CD4-positive, alpha-beta T cell treated with Interleukin-6 for 4 hours (primary cell): Measurements from ENCODE around the gene RFT1.
"Not testable (repeated sequence)": the region's sequence is repeated elsewhere in the genome, so short reads cannot be mapped to it uniquely, and the experiment has no call there.

Experiments
- DNase-seq: peaks from one replicate; pipeline ENCODE4 v3.0.0-alpha.2; 2020; ENCODE audit warnings: mixed read lengths

Gene RFT1

DNA sequence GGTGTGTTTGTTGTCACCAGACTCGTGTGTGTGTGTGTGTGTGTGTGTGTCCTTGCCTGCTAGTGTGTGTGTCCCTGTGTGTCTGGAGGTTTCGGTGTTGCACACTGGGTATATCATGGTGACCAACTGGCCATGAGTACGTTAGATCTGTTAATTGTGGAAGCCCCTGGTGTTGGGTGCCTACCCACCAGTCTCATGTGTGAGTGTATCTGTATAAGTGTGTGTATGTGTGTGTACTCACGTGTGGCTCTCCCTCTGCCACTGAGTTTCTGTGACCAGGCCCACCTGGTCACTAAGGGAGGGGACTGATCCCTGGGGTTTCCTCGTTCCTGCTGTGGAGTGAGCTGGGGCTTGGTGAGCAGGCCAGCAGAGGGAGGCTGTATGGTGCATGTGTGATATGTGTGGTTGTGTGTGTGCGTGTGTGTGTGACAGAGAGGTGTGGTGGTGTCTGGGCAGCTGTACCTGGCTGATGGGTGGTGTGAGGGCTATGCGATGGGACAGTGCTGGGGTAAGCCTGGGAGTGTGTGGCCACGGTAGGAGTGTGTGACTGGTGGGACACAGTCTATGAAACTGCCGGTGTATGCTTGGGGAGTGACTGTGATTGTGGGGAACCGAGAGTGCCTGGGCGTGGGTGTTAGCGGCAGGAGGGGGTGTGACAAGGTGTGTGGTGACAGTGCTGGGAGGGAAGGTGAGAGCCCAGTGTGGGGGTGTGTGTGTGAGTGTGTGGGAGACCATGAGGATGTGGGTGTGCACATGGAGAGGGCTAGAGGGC lies 32.6 kb upstream of the RFT1 start:
- DNase-seq: peak; percentile 53

DNA sequence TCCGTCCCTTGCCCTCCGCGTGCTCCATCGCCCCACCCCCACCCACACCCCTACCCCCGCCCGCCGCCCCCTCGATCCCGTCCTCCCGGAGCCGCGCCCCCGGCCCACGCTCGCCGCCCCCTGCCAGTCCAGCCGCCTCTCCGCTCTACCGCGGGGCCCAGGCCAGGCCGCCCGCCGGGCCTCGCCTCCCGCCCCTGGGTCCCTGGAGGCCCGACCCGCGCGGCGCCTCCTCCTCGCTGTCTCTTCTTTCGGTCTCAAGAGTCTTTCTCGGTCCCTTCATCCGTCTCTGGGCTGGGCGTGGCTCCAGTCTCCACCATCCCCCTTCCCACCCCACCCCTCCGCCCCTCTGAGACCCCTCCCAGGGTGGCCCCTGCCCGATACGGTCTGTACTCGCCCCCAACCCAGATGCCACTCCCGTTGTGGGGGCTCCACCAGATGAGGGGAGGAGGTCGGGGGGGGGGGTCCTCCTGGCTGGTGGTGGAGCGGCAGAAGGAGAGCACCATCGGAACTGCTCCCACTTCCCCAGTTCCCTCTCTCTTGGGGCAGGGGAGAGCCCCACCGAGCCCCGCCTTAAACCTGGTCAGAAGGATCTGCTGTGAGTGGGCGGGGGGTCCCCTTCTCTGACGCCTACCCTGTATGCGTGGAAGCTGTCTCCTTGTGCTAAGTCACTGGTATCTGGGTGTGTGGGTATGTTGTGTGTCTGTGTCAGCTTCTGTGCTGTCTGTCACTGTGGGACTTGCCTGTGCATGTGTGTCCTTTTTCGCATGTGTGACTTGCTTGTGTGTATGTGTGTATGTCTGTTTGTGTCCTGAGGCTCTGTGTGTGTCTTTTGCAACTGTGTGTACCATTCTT lies 31.8 kb upstream of the RFT1 start:
- DNase-seq: peak; percentile 51

DNA sequence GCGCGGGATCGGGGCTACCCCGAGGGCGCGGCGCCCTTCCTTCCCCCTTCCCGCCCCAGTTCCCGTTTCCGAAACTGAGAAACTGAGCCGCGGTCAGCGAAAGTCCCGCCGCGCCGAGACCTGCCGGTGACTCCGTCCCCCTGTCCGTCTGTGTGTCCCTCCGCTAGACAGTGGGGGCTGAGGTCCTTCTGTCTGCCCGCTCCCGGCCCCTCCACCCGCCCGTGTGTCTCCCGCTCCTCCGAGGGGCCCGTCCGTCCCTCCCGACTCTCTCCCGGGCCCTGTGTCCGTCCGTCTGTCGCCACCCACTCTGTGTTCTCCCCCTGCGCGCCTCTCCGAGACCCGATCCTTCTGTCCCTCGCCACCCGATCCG lies 31.2 kb upstream of the RFT1 start:
- no peak for DNase-seq

DNA sequence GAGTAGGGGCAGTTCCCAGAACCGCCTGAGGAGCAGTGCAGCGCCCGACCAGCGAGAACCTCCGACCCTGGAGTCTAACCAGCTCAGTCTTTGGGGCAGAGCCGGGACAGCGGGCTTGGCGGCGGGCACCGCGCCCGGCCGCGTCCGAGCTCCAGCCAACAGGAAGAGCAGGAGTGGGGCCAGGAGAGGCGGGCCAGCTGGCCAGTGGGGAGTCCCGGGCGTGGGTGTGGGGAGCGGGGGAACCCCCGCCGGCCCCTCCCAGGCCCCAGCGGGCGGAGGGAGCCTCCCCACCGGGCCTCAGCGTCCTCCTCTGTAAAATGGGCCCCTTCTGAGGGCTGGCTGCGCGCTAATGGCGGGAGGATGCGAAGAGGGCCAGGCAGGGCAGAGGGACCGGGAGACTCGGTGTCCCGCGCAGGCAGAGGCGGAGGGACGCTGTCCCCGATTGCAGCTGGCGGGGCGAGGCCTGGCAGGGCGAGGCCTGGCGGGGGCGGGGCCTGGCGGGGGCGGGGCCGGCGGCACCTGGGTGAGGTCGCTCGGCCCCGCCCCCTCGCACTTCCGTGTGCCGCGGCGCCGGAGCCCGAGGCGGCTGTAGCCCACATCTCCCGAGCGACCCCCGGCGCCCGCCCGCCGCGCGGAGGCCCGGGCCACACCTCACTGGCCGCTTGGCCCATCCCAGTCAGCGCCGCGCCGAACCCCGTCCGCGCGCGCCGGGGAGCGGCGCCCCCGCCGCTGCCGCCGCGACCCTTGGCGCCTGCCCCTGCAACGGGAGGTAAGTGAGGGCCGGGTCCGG lies 30.6 kb upstream of the RFT1 start, which contains the start of gene PRKCD:
TSS of gene PRKCD (plus strand) at position 550 of the 790 bp plus-strand sequence. CDS start 17,214 bp downstream, outside the sequence.
- peak; percentile 93 for DNase-seq

DNA sequence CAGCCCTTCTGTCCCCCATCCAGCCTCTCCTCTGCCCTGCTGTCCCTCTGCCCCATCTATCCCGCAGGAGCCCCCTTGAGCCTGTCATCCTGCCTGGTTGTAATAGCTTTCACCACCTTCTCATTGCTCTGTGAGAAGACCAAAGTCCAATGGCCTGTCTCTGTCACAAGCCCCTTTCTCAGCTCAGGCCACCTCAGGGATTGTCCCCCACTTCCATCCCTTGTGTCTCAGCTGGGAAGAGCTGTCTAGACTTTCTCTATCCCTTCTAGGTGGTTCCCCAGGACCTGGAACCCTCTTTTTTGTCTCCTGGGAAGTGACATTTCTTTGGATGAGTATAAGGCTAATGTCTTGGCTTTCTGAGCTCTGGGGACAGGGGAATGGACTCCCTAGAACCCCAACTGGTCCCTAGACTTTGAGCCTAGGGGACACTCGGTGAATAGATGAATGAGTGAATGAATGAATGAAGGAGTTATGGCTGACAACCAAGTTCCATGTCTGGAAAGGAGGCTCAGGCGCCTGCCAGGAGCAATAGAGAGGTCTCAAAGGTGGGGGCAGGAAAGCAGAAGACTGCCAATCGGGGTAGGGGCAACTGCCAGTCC lies 29.9 kb upstream of the RFT1 start:
- DNase-seq: no peak

DNA sequence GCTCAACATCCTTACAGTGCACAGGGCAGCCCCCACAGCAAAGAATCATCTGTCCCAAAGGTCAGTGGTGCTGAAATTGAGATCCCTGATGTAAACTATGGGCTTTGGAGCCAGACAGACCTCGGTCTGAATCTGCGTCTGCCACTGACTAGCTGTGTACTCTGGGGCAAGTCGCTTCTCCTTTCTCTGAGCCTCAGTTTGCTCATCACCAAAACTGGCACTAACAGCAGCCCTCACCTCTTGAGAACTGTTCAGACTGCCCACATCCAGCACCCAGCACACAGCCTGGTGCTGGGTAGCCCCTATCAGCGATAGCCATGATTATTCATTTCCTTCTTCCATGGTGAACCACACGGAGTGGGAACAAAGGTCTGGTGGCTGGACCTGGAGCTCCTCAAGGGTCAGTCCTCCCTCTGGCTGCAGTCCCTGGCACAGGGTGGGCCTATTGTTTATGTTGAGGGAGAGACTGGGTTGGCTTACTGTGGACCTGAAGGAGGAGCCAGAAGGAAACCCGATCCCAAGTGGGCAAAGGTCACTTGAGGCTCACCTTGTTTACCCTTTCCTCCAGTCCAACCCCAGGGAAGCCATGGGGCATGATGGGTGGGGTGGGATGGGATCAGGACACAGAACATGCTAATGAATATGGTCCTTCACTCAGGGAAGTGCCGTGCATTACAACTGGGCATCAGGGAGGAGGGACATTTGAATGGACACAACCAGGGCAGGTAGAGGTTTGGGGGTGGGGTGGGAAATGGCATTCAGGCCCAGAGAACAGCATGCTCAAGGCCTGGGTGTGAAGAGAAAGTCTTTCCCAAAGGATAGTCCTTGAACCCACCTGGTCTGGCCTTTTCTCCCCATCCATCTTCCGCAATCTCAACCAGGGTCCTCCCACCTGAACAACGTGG lies 29.2 kb upstream of the RFT1 start:
- DNase-seq: no peak

DNA sequence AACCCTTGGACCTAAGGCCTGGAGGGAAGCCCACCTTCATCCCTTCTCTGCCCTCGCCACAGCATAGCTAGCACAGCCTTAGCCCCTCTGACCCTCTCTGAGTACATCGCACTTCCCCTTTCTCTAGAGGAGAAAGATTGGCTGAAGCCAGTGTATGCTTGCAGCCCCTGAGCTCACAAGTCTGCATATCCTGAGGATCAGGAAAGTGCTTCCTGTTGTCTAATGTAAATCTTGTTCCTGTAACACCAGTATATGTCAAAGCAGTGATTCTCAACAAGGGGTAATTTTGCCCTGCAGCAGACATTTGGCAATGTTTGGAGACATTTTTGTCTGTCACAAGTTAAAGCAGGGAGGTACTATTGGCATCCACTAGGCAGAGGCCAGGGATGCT lies 28.5 kb upstream of the RFT1 start:
- DNase-seq: no peak

DNA sequence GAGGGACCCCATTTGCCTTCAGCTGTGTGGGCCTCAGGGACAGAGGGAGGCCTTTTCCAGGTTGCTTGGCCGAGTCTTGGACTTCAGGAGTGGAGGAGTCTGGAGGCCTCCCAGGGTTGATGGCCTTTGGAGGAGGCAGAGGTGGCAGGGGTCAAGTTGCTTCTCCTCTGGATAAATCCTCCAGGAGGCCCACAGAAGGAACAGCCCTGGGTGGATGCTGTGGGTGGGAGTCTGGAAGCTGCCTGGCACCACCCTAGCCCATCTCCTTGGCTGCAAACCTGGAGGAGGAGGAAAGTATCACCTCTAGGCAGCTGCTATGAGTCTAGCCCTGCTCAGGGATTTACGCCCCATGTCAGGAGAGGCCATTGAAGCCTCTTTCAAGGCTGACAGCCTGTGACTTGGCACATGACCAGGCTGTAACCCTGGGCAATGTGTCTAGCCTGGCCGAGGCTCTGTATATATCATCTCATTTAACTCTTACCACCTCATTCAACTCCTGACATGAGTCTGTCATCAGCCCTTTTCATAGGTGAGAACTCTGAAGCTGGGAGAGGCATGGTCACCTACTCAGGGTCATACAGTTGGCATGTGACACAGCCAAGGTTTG lies 27.8 kb upstream of the RFT1 start:
- DNase-seq: no peak

DNA sequence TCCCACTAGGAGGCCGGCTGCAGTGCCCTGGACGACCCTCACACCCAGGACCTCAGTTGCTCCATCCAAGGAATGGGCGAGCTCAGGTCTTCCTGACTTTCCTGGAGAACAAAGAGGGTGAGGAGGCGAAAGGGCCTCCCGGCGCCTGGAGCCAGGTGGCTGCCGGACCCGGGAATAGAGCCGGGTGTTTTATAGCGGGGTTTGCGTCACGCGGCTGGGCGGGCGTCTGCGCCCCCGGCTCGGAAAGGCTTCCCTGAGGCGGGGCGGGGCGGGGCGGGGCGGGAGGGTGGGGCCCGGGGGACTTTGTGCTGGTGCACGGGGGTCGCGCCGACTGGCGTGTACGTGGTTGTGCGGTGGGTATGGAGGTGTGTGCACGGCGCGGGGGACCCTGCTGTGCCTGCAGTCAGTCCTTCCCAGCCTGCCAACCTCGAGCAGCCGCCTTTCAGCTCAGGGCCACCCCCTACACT lies 26.2 kb upstream of the RFT1 start:
- no peak for DNase-seq

DNA sequence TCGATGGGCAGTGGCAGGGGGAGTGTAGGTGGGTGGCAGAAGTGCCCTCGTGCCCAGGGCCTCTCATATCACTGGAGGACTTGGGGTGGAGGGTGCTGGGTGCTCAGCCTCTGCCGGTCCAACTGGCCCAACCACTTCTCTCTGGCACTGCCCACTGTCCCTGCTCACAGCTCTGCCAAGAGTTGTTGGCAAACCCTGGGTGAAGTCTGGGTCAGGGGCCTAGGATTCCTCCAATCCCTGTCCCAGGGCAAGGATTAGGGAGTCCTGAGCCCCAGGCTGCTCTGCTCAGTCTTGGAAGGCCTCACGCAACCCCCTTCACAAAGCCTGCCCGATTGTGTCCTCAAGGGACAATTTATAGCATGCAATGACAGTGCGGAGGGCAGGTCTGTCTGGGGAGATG lies 25.5 kb upstream of the RFT1 start:
- no peak for DNase-seq

DNA sequence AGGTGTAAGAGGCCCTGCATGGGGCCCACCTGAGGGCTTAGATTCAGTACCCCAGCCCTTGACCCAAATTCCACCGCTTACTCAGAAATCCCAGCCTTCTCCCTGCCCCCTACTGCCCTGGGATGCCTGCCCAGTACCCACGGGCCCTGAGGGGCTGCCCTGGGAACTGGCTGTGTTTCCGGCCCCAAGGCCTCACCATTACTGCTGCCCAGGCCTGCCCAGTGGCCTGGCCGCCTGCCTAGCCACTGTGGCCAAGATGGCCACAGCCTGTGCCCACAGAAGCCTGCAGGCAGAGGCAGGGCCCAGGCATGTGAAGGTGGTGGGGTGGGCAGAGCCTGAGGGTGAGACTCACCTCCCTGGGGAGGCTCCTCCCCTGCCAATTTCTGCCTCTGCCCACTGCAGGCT lies 24.6 kb upstream of the RFT1 start:
- DNase-seq: no peak

DNA sequence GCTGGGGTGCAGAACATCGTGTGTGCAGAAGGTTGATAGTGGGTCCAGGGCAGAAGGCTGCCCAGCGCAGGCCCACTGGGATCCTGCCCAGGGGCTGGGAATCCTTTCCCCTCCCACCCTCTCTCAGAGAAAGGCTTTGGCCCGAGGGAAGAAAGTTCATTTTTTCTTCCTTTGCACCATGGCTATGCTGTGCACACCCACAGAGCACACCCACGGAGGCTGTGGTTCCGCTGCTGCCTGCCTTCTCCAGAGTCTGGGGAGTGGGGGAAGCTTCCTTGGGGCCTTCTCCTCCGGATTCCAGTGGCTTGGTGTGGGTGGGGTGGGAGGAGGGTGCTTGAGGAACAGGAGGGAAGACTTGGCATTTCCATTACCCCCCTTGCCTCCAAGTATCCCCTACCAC lies 23.7 kb upstream of the RFT1 start:
- no peak for DNase-seq

DNA sequence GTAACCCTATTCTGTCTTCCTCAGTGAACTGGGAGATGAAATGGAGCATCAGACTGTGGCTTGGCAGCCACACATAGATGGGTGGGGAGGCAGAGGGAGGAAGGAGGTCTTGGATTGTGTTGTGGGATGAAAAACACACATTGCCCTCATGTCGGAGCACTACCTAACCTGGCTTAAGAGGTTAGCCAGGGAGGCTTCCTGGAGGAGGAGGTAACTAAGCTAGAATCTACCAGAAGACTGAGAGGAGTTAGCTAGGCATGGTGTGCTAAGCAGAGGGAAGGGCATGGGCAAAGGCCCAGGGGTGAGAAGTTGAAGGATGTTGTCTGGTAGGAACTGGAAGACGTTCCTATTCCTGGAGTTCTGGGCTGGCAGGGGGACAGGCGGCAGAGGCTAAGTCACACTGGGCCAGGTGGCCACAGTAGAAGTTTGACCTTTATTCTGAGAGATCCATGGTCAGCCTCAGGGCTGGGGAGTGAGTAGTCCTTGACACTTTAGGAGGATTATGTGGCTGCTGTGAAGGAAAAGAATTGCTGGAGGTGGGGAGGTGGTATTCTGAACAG lies 23.1 kb upstream of the RFT1 start:
- DNase-seq: no peak

DNA sequence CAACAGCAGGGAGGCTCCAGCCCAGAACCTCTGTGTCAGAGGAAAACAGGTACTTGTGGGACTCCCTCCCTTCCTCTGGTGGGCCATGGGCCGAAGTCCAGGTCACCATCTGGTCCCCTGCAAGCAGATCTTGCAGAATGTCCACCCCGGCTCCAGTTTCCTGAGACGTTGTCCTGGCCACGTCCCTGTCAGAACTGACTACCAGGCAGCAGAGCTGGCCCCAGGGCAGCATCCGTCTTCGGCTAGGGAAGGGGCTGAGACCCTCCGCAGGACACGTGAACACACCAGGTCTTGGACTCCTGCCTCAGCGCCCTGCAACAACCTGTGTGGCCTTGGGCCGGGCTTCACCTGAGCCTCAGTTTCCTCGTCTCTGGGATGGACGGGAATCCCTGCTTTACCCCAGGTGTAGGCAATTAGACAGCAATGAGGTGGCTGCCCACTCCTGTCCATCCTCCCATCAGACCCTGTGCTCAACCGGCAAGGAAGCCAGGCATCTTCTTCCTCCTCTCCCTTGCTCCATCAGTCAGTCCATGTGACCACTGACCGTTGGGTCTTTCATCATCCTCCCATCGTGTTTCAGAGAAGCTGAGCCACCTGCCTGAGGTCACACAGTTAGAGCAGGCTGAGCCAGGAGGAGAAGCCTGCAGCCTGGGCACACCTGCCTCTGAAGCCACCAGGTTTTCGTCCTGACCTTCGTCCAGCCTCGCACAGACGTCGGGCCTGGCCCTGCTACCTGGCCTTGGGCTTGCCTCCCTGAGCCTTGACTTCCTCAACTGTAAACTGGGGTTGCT lies 21.8 kb upstream of the RFT1 start:
- DNase-seq: no peak

DNA sequence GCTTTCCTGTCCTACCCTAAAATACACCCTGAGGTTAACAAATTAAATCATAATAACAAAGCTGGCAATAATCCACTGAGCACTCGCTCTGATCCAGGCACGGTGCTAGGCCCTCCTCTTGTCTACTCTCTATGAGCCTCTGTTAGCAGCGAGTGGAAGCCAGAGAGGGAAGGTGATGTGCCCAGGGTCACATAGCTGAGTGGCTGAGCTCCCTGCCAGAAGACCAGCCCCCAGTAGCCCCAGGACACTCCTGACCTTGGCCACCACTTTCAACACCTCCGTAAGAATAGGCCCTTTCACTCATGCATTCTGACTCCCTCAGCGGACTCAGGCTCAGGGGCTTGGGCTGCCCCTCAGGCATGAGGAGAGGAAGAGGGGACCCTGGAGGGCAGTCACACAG lies 21.2 kb upstream of the RFT1 start:
- DNase-seq: no peak

DNA sequence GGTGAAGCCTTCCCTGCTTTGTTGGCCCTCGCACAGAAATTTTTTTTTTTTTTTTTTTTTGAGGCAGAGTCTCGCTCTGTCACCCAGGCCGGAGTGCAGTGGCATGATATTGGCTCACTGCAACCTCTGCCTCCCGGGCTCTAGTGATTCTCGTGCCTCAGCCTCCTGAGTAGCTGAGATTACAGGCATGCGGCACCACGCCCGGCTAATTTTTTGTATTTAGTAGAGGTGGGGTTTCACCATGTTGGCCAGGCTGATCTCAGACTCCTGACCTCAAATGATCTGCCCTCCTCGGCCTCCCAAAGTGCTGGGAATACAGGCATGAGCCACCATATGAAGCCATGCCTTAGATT lies 20.8 kb upstream of the RFT1 start:
- DNase-seq: not testable (repeated sequence)

DNA sequence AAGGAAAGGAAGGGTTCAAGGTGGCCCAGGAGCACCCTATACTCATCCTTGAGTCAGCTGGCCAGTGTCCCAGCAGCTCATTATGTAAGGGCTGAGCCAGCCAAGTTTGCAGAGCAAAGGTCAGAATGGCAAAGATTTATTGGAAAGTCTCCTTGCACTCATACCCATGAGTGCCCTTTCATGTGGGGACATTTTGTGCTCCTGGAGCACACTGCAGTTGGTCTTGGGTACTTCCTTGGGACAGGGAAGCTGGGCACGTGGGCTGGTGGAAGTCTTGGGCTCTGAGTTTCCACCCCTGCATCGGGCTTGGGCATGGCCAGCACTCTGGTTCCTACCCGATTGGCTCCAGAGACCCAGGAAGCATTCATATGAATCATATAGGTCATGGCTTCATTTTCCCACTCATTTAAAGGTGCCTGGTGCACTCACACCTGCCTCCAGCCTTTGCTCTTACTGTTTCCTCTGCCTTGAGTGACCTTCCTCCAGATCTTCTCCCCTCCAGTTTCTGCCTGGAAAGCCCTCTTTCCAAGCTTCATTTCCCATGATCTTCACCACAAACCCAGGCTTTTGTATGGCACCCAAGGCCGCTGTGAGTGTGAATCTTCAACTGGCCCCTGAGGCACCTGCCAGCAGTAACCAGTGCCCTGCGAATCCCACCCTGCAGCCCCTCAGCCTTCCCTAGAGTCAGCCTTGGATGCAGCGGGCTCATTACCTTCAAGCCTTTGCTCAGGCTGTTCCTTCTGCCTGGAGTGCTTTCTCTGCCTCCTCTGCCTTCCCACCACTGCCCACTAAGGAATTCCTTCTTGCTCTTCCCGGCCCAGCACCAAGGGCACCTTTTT lies 20.2 kb upstream of the RFT1 start:
- DNase-seq: no peak

DNA sequence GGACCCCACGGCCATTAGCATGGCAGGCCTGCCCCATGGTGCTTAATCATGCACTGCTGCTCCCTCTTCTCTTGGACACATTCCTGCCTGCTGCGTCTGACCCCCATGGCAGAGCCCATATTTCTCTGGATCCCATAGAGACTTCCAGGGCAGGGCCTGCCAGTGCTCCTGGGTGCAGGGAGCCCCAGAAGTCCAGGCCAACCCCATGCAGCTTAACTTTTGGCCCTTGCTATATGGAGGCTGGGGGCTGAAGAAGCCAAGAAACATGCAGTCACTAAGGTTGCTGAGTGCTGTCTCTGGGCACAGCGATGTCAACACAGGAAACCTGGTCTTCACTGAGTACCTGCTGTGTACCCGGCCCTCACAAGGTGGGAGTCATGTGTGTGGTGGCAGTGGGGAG lies 19.5 kb upstream of the RFT1 start:
- DNase-seq: no peak

DNA sequence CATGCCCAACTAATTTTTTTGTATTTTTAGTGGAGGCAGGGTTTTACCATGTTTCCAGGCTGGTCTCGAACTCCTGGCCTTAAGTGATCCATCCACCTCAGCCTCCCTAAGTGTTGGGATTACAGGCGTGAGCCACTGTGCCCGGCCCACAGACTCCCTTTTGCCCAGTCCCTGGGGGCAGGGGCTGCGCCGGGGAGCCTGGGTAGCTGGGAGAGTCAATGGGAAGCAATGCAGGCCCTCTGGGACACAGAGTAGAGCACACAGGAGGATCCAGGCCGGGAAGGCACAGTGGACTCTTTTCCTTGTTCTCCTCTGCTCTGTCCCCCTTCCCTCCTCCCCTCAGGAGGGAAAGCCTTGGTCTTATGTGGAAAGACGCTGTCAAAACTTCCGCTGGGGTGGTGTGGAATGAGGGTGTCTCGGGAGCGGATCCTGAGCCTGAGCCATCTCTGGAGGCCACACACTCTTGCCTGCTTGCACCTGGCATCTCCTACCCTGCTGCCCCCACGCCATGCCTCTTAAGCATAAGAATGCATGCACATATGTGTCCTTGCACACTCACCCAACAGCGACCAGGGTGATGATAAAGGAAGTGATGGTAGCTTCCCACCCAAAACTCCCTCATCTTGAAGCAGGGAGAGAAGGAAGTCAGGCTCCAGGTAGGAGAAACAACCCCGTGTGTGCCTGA lies 18.9 kb upstream of the RFT1 start:
- no peak for DNase-seq
